ENCODE measurements around the gene WHAMM. TPM values are rescaled to one million over a fixed set of nuclear protein-coding genes. Genes with fewer than 3 reads are reported as not detected.

Gene WHAMM
- polyA plus RNA-seq, 2 of the 4 experiments (the other 2 are of a cell fraction): 5.1 to 5.6 TPM

DNA sequence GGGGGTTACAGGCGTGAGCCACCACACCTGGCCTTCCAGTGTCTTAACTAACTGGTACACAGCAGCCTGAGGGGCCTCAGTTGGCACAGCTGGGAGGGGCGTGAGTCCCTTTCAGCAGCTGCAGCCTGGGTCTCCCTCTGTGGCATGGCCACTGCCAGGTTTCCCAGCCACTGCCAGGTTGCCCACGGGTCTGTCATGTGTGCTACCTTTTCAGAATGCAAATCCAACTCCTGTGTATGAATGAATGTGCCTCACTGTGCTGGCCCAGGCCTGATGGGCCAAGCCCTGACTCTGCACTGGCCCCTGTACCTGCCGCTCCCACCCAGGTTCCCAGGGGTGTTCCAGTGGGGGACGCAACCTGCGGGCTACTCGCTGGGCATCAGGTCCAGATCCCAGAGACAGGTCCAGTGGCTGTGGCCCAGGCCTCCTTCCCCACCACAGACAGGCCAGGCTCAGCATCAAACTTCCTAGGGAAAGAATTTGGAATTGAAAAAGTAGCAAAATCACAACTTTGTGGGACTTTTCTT is 26.0 kb downstream of the WHAMM start:
- H3K4me3 ChIP-seq: no peak overlapping the region
- ATAC-seq (no peak), DNase-seq (ENCODE audit: low read depth in 1 of 2, low spot score in 1 of 2) (no peak), FAIRE-seq (no peak)
- peaks cover 19% of the 10 kb centered on the region for H3K4me1 ChIP-seq
- H3K4me2 ChIP-seq: no peak overlapping the region
- 96% methylated on average over 7 of the region's 7 CpGs for WGBS (ENCODE audit: missing lambda C conversion rate)
- CTCF ChIA-PET: interaction anchor here (0.9 kb wide), 1 partner anchor 176 kb away, joined by 3 read pairs; no protein-coding TSS in a partner anchor
- POLR2A ChIA-PET: no interaction called here
- no peak for TF ChIP-seq JUN (IDR thresholded peaks at IDR 0.05)
- TF ChIP-seq EHF (CRISPR knock-in tag; IDR thresholded peaks at IDR 0.05): no peak
- no peak for TF ChIP-seq KDM5A (IDR thresholded peaks at IDR 0.05)
- TF ChIP-seq, protein P1, sequence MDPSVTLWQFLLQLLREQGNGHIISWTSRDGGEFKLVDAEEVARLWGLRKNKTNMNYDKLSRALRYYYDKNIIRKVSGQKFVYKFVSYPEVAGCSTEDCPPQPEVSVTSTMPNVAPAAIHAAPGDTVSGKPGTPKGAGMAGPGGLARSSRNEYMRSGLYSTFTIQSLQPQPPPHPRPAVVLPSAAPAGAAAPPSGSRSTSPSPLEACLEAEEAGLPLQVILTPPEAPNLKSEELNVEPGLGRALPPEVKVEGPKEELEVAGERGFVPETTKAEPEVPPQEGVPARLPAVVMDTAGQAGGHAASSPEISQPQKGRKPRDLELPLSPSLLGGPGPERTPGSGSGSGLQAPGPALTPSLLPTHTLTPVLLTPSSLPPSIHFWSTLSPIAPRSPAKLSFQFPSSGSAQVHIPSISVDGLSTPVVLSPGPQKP (IDR thresholded peaks at IDR 0.05; ENCODE audit: low read depth, low read length): no peak
- no peak for TF ChIP-seq ZC3H11A (IDR thresholded peaks at IDR 0.05)
- TF ChIP-seq, protein P2, sequence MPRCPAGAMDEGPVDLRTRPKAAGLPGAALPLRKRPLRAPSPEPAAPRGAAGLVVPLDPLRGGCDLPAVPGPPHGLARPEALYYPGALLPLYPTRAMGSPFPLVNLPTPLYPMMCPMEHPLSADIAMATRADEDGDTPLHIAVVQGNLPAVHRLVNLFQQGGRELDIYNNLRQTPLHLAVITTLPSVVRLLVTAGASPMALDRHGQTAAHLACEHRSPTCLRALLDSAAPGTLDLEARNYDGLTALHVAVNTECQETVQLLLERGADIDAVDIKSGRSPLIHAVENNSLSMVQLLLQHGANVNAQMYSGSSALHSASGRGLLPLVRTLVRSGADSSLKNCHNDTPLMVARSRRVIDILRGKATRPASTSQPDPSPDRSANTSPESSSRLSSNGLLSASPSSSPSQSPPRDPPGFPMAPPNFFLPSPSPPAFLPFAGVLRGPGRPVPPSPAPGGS (IDR thresholded peaks at IDR 0.05): no peak
- TF ChIP-seq ZNF302 (CRISPR knock-in tag; IDR thresholded peaks at IDR 0.05): no peak
- TF ChIP-seq, protein P3, sequence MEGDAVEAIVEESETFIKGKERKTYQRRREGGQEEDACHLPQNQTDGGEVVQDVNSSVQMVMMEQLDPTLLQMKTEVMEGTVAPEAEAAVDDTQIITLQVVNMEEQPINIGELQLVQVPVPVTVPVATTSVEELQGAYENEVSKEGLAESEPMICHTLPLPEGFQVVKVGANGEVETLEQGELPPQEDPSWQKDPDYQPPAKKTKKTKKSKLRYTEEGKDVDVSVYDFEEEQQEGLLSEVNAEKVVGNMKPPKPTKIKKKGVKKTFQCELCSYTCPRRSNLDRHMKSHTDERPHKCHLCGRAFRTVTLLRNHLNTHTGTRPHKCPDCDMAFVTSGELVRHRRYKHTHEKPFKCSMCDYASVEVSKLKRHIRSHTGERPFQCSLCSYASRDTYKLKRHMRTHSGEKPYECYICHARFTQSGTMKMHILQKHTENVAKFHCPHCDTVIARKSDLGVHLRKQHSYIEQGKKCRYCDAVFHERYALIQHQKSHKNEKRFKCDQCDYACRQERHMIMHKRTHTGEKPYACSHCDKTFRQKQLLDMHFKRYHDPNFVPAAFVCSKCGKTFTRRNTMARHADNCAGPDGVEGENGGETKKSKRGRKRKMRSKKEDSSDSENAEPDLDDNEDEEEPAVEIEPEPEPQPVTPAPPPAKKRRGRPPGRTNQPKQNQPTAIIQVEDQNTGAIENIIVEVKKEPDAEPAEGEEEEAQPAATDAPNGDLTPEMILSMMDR (IDR thresholded peaks at IDR 0.05): no peak
- no peak for TF ChIP-seq CBX8 (IDR thresholded peaks at IDR 0.05)
- H3K27ac ChIP-seq: no peak overlapping the region
- H3K9me3 ChIP-seq: no peaks in the 10 kb centered on the region

DNA sequence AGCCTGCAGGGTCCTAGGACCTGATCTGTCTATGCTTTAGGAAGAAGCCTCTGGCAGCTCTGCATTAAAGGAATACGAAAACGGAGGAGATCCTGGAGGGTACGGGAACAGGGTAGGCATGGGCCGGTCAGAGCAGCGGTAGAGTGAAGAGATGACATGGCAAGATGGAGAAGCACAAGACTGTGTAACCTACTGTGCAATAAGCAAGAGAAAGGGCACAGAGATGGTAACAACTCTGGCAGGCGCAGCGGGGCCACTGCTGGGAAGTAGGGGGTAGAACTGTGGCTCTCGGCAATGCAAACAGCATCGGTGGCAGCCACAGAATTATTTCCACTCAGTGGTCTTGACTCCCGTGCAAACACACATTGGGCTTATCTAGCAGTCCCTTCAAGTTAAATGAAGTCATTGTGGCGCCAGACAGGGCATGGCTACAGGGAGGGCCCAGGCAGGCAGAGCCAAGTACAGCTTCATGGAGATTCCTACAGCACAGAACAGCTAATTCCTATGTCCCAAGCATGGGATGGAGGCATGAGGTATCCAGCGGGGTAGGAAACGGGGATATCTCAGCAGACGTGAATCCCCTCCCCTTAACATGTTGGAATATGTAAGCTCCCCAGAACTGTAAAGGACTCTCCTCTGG is 28.8 kb downstream of the WHAMM start:
- Histone ChIP-seq H3K9me3 (no peaks in the 10 kb centered on the region), H3K27ac (no peak overlapping the region), H3K4me2 (no peak overlapping the region), H3K4me3 (no peak overlapping the region), H3K4me1 (no peaks in the 10 kb centered on the region; the same call in 1 of the 3 replicates)
- WGBS (ENCODE audit: missing lambda C conversion rate): 94% methylated on average over 14 of the region's 14 CpGs
- DNase-seq (ENCODE audit: low read depth in 1 of 2, low spot score in 1 of 2) (no peak), FAIRE-seq (no peak), ATAC-seq (peak; percentile 44 to 60; a peak in 5 of 6 replicates)
- TF ChIP-seq, protein P4, sequence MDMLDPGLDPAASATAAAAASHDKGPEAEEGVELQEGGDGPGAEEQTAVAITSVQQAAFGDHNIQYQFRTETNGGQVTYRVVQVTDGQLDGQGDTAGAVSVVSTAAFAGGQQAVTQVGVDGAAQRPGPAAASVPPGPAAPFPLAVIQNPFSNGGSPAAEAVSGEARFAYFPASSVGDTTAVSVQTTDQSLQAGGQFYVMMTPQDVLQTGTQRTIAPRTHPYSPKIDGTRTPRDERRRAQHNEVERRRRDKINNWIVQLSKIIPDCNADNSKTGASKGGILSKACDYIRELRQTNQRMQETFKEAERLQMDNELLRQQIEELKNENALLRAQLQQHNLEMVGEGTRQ (IDR thresholded peaks at IDR 0.05): no peak
- TF ChIP-seq BHLHE40 (IDR thresholded peaks at IDR 0.05; ENCODE audit: low read depth, low read length) (no peak), ZFP36 (IDR thresholded peaks at IDR 0.05; ENCODE audit: borderline replicate concordance, partially characterized antibody) (no peak), CEBPB (IDR thresholded peaks at IDR 0.05) (no peak), EP300 (IDR thresholded peaks at IDR 0.05) (no peak), NFE2L2 (conservative IDR thresholded peaks at IDR 0.05; ENCODE audit: low read length) (no peak)
- TF ChIP-seq, protein P2 (IDR thresholded peaks at IDR 0.05): no peak
- TF ChIP-seq, protein P5, sequence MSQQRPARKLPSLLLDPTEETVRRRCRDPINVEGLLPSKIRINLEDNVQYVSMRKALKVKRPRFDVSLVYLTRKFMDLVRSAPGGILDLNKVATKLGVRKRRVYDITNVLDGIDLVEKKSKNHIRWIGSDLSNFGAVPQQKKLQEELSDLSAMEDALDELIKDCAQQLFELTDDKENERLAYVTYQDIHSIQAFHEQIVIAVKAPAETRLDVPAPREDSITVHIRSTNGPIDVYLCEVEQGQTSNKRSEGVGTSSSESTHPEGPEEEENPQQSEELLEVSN (IDR thresholded peaks at IDR 0.05; ENCODE audit: borderline replicate concordance, low read depth): no peak
- ChIA-PET CTCF (interaction anchor here (1.1 to 2.7 kb wide), 5 partner anchors 10 to 173 kb away, joined by 3 to 15 read pairs (median 4); no protein-coding TSS in a partner anchor), POLR2A (no interaction called here)
